Heart right ventricle (tissue), 16 donors: ENCODE results near the gene MTERF4. TPM values are rescaled to one million over a fixed set of nuclear protein-coding genes. Genes with fewer than 3 reads are reported as not detected.

ENCODE experiments used
- ATAC-seq, 8 donors: fragments of 200-7000 bp; cut with Tn5 transposase; one replicate each; pipeline ENCODE4 v1.9.1; 2020; ENCODE audit warnings: mild to moderate bottlenecking in 8 of 8, moderate library complexity in 8 of 8, moderate number of reproducible peaks in 1 of 8
- DNase-seq, 2 donors: peaks; one replicate each; pipeline ENCODE4 v3.0.0-alpha.2; 2020
- H3K27ac ChIP-seq, 10 donors: fragments of 200-600 bp; sonication (generic) in 2 of 10; one replicate each; pipeline versions ENCODE4 v1.5.0 to v1.8.0; 2020 to 2022; ENCODE audit warnings: mild to moderate bottlenecking in 3 of 10
- H3K27me3 ChIP-seq, 7 donors: fragments of 200-600 bp; one replicate each; pipeline ENCODE4 v1.8.0; 2021 to 2022; ENCODE audit warnings: mild to moderate bottlenecking in 2 of 7
- H3K36me3 ChIP-seq, 9 donors: fragments of 200-600 bp; sonication (generic) in 1 of 9; one replicate each; pipeline versions ENCODE4 v1.5.0 to v1.8.0; 2020 to 2022; ENCODE audit warnings: mild to moderate bottlenecking in 2 of 9
- H3K4me1 ChIP-seq, 9 donors: fragments of 200-600 bp; sonication (generic) in 1 of 9; one replicate each; pipeline versions ENCODE4 v1.5.0 to v1.8.0; 2020 to 2022; ENCODE audit warnings: mild to moderate bottlenecking in 4 of 9
- H3K4me3 ChIP-seq, 10 donors: fragments of 200-600 bp; sonication (generic) in 2 of 10; one replicate each; pipeline versions ENCODE4 v1.5.0 to v1.8.0; 2020 to 2022; ENCODE audit warnings: mild to moderate bottlenecking in 7 of 10, moderate library complexity in 2 of 10
- H3K9me3 ChIP-seq, 11 donors: fragments of 200-600 bp in 10 of 11; sonication (generic) in 2 of 11; one replicate each; pipeline versions ENCODE4 v1.5.0 to v1.8.0; 2013 to 2022; ENCODE audit warnings: mild to moderate bottlenecking in 2 of 11, control low read depth in 1 of 11, moderate library complexity in 1 of 11
- CTCF ChIP-seq, 9 donors: fragments of 200-600 bp; sonication (generic) in 2 of 9; IDR thresholded peaks; one replicate each; pipeline versions ENCODE4 v1.5.0 to v1.8.0; 2021 to 2022; ENCODE audit warnings: antibody characterized with exemption in 9 of 9, mild to moderate bottlenecking in 5 of 9, moderate library complexity in 1 of 9
- WGBS, 2 donors: extraction: QIAGEN DNeasy Blood & Tissue Kit; methylation state at CpG; one replicate each; pipeline ENCODE4 v1.1.7; 2013; ENCODE audit warnings: inconsistent platforms in 1 of 2; 5-methylcytosine and 5-hydroxymethylcytosine counted together
- intact Hi-C, 10 donors: fragments of 100-400 bp; cut with DNase I; formaldehyde crosslinking; loops; one replicate each; pipeline versions ENCODE4 v1.11.1 to v1.14.2; 2022
- polyA plus RNA-seq, 2 donors: library from polyadenylated mRNA; stranded (reverse); fragments of 200-250 nt; gene quantifications; one replicate each; pipeline ENCODE4 v1.2.3, GENCODE V29; 2013
- total RNA-seq, 10 donors: library from RNA; stranded (reverse); fragmentation: NEBNext Ultra II Directional in 3 of 10; extraction: Animal tissue kit (Norgen Biotek cat#: 25700) in 3 of 10; gene quantifications; one replicate each; pipeline versions ENCODE4 v1.2.1 to v1.2.4, GENCODE V29; 2021 to 2023
- donor health status: Arrhythmogenic right ventricular cardiomyopathy.
- donor health status: ischemic (EF 13 %, LVEDD 7.1; RV severe dilation, severe dysfunction).
- donor health status: healthy with polysubstance abuse.
- donor health status: DM: no; HTN: yes; CAD: no.
- donor health status: DM: no; HTN: no; CAD: no.
- donor health status: ischemic (EF 25% LVEDD 6.9; RV normal size, moderate dysfunction).
- donor health status: ischemic (EF 25% LVEDD 5.7; RV mildly dilated, moderate dysfunction).
- donor health status: healthy.
- donor health status: DM: yes; HTN: yes; CAD: no.
- donor health status: Ischemic cardiomyopathy.
- donor health status: ischemic (EF 35%, LVEDD 5.7; RV mildly dilated, moderate dysfunction).
- donor health status: nonischemic (EF 11% LVEDD 7.7; RV severe dilation, severe dysfunction).
- donor health status: DM: yes; HTN: yes; CAD: no.
- donor health status: PGD.
- donor health status: ischemic (EF 29% LVEDD 5.4; RV normal size, mild dysfunction).
- donor health status: nonischemic (EF 23%, LVEDD 6.1; RV moderate dilation, normal function).

MTERF4 gene
- total and polyA plus RNA-seq, 12 donors = 18.5 to 27.1 (median 23.1) TPM

- intact Hi-C loops = loop anchor here in 1 of 10 donors (10.0 kb wide), 1 partner anchor 133 kb away; no protein-coding TSS in a partner anchor
- H3K4me1 ChIP-seq = no peaks in the 10 kb centered on the region
- H3K9me3 ChIP-seq = no peaks in the 10 kb centered on the region
- 91 to 92% methylated on average over 22 of the region's 22 CpGs for WGBS, 2 donors
- peaks cover 0 to 100% (median 64%) of the 10 kb centered on the region in 9 donors for H3K36me3 ChIP-seq
- ATAC-seq (no peak), DNase-seq (no peak)
- no peak overlapping the region for H3K27ac ChIP-seq
- no peak for TF ChIP-seq CTCF (IDR thresholded peaks at IDR 0.05)
- H3K27me3 ChIP-seq = no peaks in the 10 kb centered on the region
- no peak overlapping the region for H3K4me3 ChIP-seq
Observed at GRCh38 chr2:241091734-241092445, 10.2 kb downstream of the MTERF4 start.

GRCh38 chr2:241091201-241091600 is 10.9 kb downstream of the MTERF4 start:
- DNase-seq (no peak), ATAC-seq (no peak)
- H3K9me3 ChIP-seq = no peaks in the 10 kb centered on the region
- peaks cover 0 to 100% (median 71%) of the 10 kb centered on the region in 9 donors for H3K36me3 ChIP-seq
- no peak overlapping the region for H3K27ac ChIP-seq
- TF ChIP-seq CTCF (IDR thresholded peaks at IDR 0.05) = no peak
- WGBS, 2 donors = 79 to 81% methylated on average over 10 of the region's 10 CpGs
- no peak overlapping the region for H3K4me3 ChIP-seq
- H3K27me3 ChIP-seq = no peaks in the 10 kb centered on the region
- no peaks in the 10 kb centered on the region for H3K4me1 ChIP-seq
- intact Hi-C loops = loop anchor here in 1 of 10 donors (10.0 kb wide), 1 partner anchor 134 kb away; no protein-coding TSS in a partner anchor

GRCh38 chr2:241088791-241089732 is 13.0 kb downstream of the MTERF4 start:
- H3K4me1 ChIP-seq = no peaks in the 10 kb centered on the region
- no peaks in the 10 kb centered on the region for H3K27me3 ChIP-seq
- peak overlapping the region in 1 of 10 donors; percentile 26 for H3K27ac ChIP-seq
- DNase-seq = no peak
- no peak for TF ChIP-seq CTCF (IDR thresholded peaks at IDR 0.05)
- 76 to 78% methylated on average over 20 of the region's 20 CpGs for WGBS, 2 donors
- H3K9me3 ChIP-seq = no peaks in the 10 kb centered on the region
- no peak overlapping the region for H3K4me3 ChIP-seq
- peak in 2 of 8 donors; percentile 22 to 35 for ATAC-seq
- peaks cover 0 to 100% (median 63%) of the 10 kb centered on the region in 9 donors for H3K36me3 ChIP-seq
- intact Hi-C loops = no loop called here

GRCh38 chr2:241088376-241088775 is 13.7 kb downstream of the MTERF4 start:
- no peaks in the 10 kb centered on the region for H3K27me3 ChIP-seq
- peaks cover 0 to 94% (median 57%) of the 10 kb centered on the region in 9 donors for H3K36me3 ChIP-seq
- ATAC-seq (no peak), DNase-seq (no peak)
- no peaks in the 10 kb centered on the region for H3K4me1 ChIP-seq
- intact Hi-C loops = no loop called here
- H3K4me3 ChIP-seq = no peak overlapping the region
- peak overlapping the region in 1 of 10 donors; percentile 26 for H3K27ac ChIP-seq
- 88 to 91% methylated on average over 8 of the region's 8 CpGs for WGBS, 2 donors
- no peaks in the 10 kb centered on the region for H3K9me3 ChIP-seq
- no peak for TF ChIP-seq CTCF (IDR thresholded peaks at IDR 0.05)
